Lung (tissue), 12 donors: ENCODE measurements around the gene ATP8A1. TPM values are rescaled to one million over a fixed set of nuclear protein-coding genes. Genes with fewer than 3 reads are reported as not detected.

Experiments
- ATAC-seq: fragments of 200-7000 bp; cut with Tn5 transposase; one replicate; pipeline ENCODE4 v1.9.1; 2020; ENCODE audit warnings: moderate number of reproducible peaks; ENCODE audit not compliant: insufficient read depth, low FRiP score
- DNase-seq, 3 donors: peaks; one replicate each; pipeline ENCODE4 v3.0.0-alpha.2; 2013 to 2017
- H3K27ac ChIP-seq, 2 donors: one replicate each; pipeline ENCODE4 v1.5.1; 2013; ENCODE audit warnings: mild to moderate bottlenecking in 2 of 2, moderate library complexity in 2 of 2, control low read depth in 1 of 2, inconsistent platforms in 1 of 2, low read depth in 1 of 2, low read length in 1 of 2
- H3K27me3 ChIP-seq, 3 donors: one replicate each; pipeline ENCODE4 v1.5.1; 2013; ENCODE audit warnings: low read length in 2 of 3; ENCODE audit not compliant: control insufficient read depth in 3 of 3, insufficient read depth in 3 of 3
- H3K36me3 ChIP-seq, 4 donors: one replicate each; pipeline ENCODE4 v1.5.1; 2013; ENCODE audit warnings: low read length in 4 of 4, mild to moderate bottlenecking in 1 of 4, moderate library complexity in 1 of 4; ENCODE audit not compliant: control insufficient read depth in 4 of 4, insufficient read depth in 4 of 4
- H3K4me1 ChIP-seq, 5 donors: one replicate each; pipeline ENCODE4 v1.5.1; 2013; ENCODE audit warnings: low read length in 5 of 5, mild to moderate bottlenecking in 2 of 5, moderate library complexity in 1 of 5; ENCODE audit not compliant: control insufficient read depth in 5 of 5, insufficient read depth in 5 of 5
- H3K4me3 ChIP-seq: one replicate; pipeline ENCODE4 v1.5.1; 2013; ENCODE audit warnings: mild to moderate bottlenecking, control low read depth, moderate library complexity
- H3K9ac ChIP-seq, 2 donors: one replicate each; pipeline ENCODE4 v1.5.1; 2013; ENCODE audit warnings: low read length in 2 of 2, control low read depth in 1 of 2; ENCODE audit not compliant: insufficient read depth in 1 of 2
- H3K9me3 ChIP-seq, 4 donors: one replicate each; pipeline ENCODE4 v1.5.1; 2013; ENCODE audit warnings: low read length in 3 of 4, mild to moderate bottlenecking in 1 of 4, moderate library complexity in 1 of 4; ENCODE audit not compliant: control insufficient read depth in 4 of 4, insufficient read depth in 3 of 4
- CTCF ChIP-seq: IDR thresholded peaks from 2 replicates; pipeline ENCODE4 v1.5.1; 2012; ENCODE audit warnings: mild to moderate bottlenecking; ENCODE audit errors: control extremely low read depth, extremely low read depth
- WGBS, 2 donors: extraction: QIAGEN DNeasy Blood & Tissue Kit; methylation state at CpG; one replicate each; pipeline ENCODE4 v1.1.7; 2013; 5-methylcytosine and 5-hydroxymethylcytosine counted together
- polyA plus RNA-seq, 2 donors: library from polyadenylated mRNA; stranded (reverse); fragments of 200-250 nt; gene quantifications; one replicate each; pipeline ENCODE4 v1.2.1, GENCODE V29; 2013
- total RNA-seq, 2 donors: library from RNA; depleted of rRNA in 1 of 2; stranded (reverse); fragments of >200 nt in 1 of 2; gene quantifications; one replicate each; pipeline ENCODE4 v1.2.1, GENCODE V29; 2014 to 2021
- donor health status: control.
- donor health status: control.
- donor health status: Bipolar disorder and iron deficiency.
- donor health status: healthy.
- donor health status: DM: yes; HTN: yes; CAD: no.

Gene ATP8A1
- total and polyA plus RNA-seq, 4 donors, result 13.8 to 297 (median 48.9) TPM

GRCh38 chr4:42396752-42397634 lies 259.9 kb downstream of the ATP8A1 start, which contains the start of gene SHISA3:
SHISA3 (plus strand) TSS chr4:42397488; CDS start chr4:42398057, 569 bp downstream.
- TF ChIP-seq CTCF, result no peak
- H3K27ac ChIP-seq, result no peak within 1 kb of the TSS
- H3K9me3 ChIP-seq, result peaks cover 0 to 5% (median 0%) of the 10 kb centered on the region in 4 donors
- peak within 1 kb of the TSS; percentile 25 to 62 for H3K9ac ChIP-seq
- H3K36me3 ChIP-seq, result peaks cover 0 to 3% (median 1%) of the 10 kb centered on the region in 4 donors
- DNase-seq (peak; percentile 78 to 85 (median 83)), ATAC-seq (peak; percentile 12)
- H3K4me1 ChIP-seq, result peaks cover 0 to 17% (median 2%) of the 10 kb centered on the region in 5 donors
- peak within 1 kb of the TSS; percentile 36 for H3K4me3 ChIP-seq
- WGBS, 2 donors, result 2 to 5% methylated on average over 57 to 61 of the region's 61 CpGs
- peaks cover 0 to 37% (median 9%) of the 10 kb centered on the region in 3 donors for H3K27me3 ChIP-seq

GRCh38 chr4:42396361-42396751 lies 260.5 kb downstream of the ATP8A1 start:
- no peak overlapping the region for H3K27ac ChIP-seq
- peak in 2 of 3 donors; percentile 28 to 38 for DNase-seq
- no peak overlapping the region for H3K9ac ChIP-seq
- TF ChIP-seq CTCF, result no peak
- peaks cover 0 to 5% (median 0%) of the 10 kb centered on the region in 4 donors for H3K9me3 ChIP-seq
- no peak for ATAC-seq
- peaks cover 0 to 35% (median 9%) of the 10 kb centered on the region in 3 donors for H3K27me3 ChIP-seq
- peaks cover 0 to 3% (median 0%) of the 10 kb centered on the region in 4 donors for H3K36me3 ChIP-seq
- peaks cover 0 to 19% (median 2%) of the 10 kb centered on the region in 5 donors for H3K4me1 ChIP-seq
- 20 to 36% methylated on average over 17 of the region's 17 CpGs for WGBS, 2 donors
- no peak overlapping the region for H3K4me3 ChIP-seq

GRCh38 chr4:42395595-42395994 lies 261.3 kb downstream of the ATP8A1 start:
- ATAC-seq, result no peak
- no peak for TF ChIP-seq CTCF
- H3K9ac ChIP-seq, result no peak overlapping the region
- H3K4me3 ChIP-seq, result no peak overlapping the region
- peaks cover 0 to 32% (median 6%) of the 10 kb centered on the region in 3 donors for H3K27me3 ChIP-seq
- peaks cover 0 to 26% (median 2%) of the 10 kb centered on the region in 5 donors for H3K4me1 ChIP-seq
- WGBS, 2 donors, result 100% methylated on average over 1 of the region's 1 CpG
- H3K27ac ChIP-seq, result no peak overlapping the region
- DNase-seq, result no peak
- peaks cover 0 to 5% (median 0%) of the 10 kb centered on the region in 4 donors for H3K9me3 ChIP-seq
- H3K36me3 ChIP-seq, result peaks cover 0 to 3% (median 0%) of the 10 kb centered on the region in 4 donors
